OCI-LY7 (cell line): ENCODE measurements around the gene AMIGO1.

Experiments
- EZH2phosphoT487 ChIP-seq: fragments of 200-600 bp; sonication (generic); IDR thresholded peaks from 2 replicates; pipeline ENCODE4 v1.6.1; 2018; ENCODE audit warnings: low read depth, borderline replicate concordance, mild to moderate bottlenecking, mixed run types, antibody characterized with exemption, low read length, moderate library complexity, mixed read lengths
- TF ChIP-seq, protein P1 (sequence below): fragments of 200-600 bp; sonication (generic); conservative IDR thresholded peaks from 2 replicates; pipeline ENCODE4 v1.5.1; 2014; ENCODE audit warnings: mild to moderate bottlenecking, antibody characterized with exemption, low read length, moderate library complexity, mixed read lengths

DNA sequence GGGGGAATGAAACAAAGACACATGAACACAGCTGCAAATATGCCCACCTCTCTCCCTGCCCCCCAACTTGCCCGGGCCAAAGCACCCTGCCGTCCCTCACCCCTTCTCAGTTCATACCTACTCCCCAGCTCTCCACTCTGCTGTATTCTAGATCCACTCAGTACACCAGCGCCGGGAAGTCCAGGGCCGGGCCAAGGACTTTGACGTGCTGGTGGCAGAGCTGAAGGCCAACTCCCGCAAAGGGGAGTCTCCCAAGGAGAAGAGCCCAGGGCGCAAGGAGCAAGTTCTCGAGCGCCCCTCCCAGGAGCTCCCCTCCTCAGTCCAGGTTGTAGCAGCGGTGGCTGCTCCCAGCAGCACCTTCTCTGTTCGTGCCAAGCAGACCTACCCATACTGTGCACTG is 20.8 kb downstream of the AMIGO1 start:
- TF ChIP-seq, protein P1, sequence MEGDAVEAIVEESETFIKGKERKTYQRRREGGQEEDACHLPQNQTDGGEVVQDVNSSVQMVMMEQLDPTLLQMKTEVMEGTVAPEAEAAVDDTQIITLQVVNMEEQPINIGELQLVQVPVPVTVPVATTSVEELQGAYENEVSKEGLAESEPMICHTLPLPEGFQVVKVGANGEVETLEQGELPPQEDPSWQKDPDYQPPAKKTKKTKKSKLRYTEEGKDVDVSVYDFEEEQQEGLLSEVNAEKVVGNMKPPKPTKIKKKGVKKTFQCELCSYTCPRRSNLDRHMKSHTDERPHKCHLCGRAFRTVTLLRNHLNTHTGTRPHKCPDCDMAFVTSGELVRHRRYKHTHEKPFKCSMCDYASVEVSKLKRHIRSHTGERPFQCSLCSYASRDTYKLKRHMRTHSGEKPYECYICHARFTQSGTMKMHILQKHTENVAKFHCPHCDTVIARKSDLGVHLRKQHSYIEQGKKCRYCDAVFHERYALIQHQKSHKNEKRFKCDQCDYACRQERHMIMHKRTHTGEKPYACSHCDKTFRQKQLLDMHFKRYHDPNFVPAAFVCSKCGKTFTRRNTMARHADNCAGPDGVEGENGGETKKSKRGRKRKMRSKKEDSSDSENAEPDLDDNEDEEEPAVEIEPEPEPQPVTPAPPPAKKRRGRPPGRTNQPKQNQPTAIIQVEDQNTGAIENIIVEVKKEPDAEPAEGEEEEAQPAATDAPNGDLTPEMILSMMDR: no peak
- no peak for TF ChIP-seq EZH2phosphoT487
